ENCODE data around the gene TOGARAM2. TPM values are rescaled to one million over a fixed set of nuclear protein-coding genes. Genes with fewer than 3 reads are reported as not detected.

The TOGARAM2 gene
- total and polyA plus RNA-seq, 2 of the 8 experiments (the other 6 are each of a cell fraction or from before 2014, with no cell fraction given) = 0.42 to 1.4 TPM

DNA sequence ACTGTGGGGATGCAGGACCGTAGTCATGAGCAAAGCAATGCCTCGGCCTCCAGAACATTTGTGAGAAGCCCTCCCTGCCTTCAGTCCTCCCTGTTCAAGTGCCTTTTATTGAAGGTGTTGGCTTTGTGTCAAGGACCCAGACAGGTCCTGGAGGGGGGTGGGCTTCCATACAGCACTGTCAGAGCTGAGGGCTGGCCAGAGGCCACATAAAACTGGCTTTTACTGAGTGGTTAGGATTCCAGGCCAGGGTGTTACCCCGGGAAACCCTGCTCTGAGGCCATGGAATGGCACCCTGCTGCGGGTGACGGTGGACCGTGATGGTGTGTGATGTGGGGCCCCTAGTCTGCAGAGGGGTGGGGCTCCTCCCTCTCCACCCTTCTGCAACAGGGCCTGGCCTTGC lies 41.6 kb downstream of the TOGARAM2 start (continued):
- TF ChIP-seq TCF12 (IDR thresholded peaks at IDR 0.05; ENCODE audit: low read depth, low read length) (no peak), CHD2 (IDR thresholded peaks at IDR 0.05; ENCODE audit: low read length) (no peak), BRCA1 (IDR thresholded peaks at IDR 0.05; ENCODE audit: low read depth, low read length) (no peak), POLR2A (IDR thresholded peaks at IDR 0.05; ENCODE audit: control extremely low read depth in 1 of 2, low read depth in 2 of 2, low read length in 2 of 2) (no peak)

Data from H1 (cell line).